ENCODE data around the gene SH3BP1. TPM values are rescaled to one million over a fixed set of nuclear protein-coding genes. Genes with fewer than 3 reads are reported as not detected.

SH3BP1 gene
- total and polyA plus RNA-seq, 9 of the 15 experiments (the other 6 are each of a cell fraction or from before 2014, with no cell fraction given) = 0.10 to 36.2 (median 10.4) TPM

DNA sequence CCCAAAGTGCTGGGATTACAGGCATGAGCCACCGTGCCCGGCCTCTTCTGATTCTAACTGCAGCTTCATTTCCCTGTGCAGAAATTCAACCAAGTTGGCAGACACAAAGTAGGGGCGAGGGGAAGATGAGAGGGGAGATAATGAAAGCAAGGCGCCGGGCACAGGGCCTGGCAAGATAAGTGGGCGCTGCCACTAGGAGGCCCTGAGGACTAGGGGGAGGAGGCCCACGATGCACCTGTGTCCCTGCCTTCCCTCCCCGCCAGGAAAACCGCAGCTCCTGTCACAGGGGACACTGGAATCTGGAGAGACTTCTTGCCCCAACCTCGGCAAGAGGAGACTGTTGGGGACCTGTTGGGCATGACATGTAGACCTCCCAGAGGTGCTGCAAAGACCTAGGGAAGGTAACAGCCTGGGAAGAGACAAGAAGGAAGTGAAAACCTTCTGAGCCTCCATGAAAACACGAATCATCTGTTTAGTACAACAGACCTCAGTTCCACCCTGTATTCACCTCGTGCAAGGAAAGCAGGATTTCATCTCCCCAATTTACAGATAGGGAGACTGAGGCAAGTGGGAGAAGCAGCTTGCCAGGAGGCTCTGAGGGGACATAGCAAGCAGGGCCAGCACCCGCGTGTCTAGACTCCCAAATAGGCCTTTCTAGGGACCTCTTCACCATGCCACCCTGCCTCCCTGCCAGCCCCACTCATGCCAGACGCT, 32.9 kb downstream of the SH3BP1 start:
- in situ Hi-C loops (cut with MboI) = no loop called here
- no peaks in the 10 kb centered on the region for H3K9me3 ChIP-seq (replicated peaks; ENCODE audit: control insufficient read depth, insufficient read depth, low read depth, low read length)
- no peak for FAIRE-seq
- DNase-seq (ENCODE audit: extremely low read depth in 1 of 4, low spot score in 3 of 4) = no peak
- peaks cover 16% of the 10 kb centered on the region for H3K79me2 ChIP-seq (ENCODE audit: control insufficient read depth, insufficient read depth, low read length)
- TF ChIP-seq, protein P1, sequence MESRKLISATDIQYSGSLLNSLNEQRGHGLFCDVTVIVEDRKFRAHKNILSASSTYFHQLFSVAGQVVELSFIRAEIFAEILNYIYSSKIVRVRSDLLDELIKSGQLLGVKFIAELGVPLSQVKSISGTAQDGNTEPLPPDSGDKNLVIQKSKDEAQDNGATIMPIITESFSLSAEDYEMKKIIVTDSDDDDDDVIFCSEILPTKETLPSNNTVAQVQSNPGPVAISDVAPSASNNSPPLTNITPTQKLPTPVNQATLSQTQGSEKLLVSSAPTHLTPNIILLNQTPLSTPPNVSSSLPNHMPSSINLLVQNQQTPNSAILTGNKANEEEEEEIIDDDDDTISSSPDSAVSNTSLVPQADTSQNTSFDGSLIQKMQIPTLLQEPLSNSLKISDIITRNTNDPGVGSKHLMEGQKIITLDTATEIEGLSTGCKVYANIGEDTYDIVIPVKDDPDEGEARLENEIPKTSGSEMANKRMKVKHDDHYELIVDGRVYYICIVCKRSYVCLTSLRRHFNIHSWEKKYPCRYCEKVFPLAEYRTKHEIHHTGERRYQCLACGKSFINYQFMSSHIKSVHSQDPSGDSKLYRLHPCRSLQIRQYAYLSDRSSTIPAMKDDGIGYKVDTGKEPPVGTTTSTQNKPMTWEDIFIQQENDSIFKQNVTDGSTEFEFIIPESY (CRISPR knock-in tag; IDR thresholded peaks at IDR 0.05) = 0 out of 2 replicates have a peak, but pooled peaks have one; percentile 37
- TF ChIP-seq KDM1A (IDR thresholded peaks at IDR 0.05) (peak in 1 of 2 experiments; percentile 26; a peak in 1 of 4 replicates), BCOR (IDR thresholded peaks at IDR 0.05) (peak; percentile 43; the same call in 1 of the 2 replicates), ZNF699 (CRISPR knock-in tag; IDR thresholded peaks at IDR 0.05; ENCODE audit: insufficient replicate concordance) (no peak), RBM25 (IDR thresholded peaks at IDR 0.05; ENCODE audit: low read depth, low read length, severe bottlenecking) (peak; percentile 66)
- ChIA-PET POLR2A (interaction anchor here (0.6 to 2.7 kb wide), 3 partner anchors 11 to 138 kb away, joined by 3 to 11 read pairs (median 4); no protein-coding TSS in a partner anchor), CTCF (ENCODE audit: low intra/inter-chr PET ratio) (no interaction called here)
- no peak overlapping the region for H3K4me3 ChIP-seq
- ATAC-seq = no peak
- no peak overlapping the region for H3K27ac ChIP-seq (ENCODE audit: extremely low read depth, low read depth, low read length)
- H4K20me1 ChIP-seq (replicated peaks; ENCODE audit: control insufficient read depth, insufficient read depth, low read length) = no peaks in the 10 kb centered on the region
- peak overlapping the region in 1 of 2 experiments; percentile 74; a peak in 2 of 4 replicates for H3K9ac ChIP-seq (ENCODE audit: insufficient read depth in 1 of 2, low read depth in 2 of 2, low read length in 2 of 2)
- no peaks in the 10 kb centered on the region for H3K9me1 ChIP-seq (ENCODE audit: control insufficient read depth, insufficient read depth, low read length)
- no peaks in the 10 kb centered on the region for H3K27me3 ChIP-seq (ENCODE audit: control insufficient read depth in 2 of 2, insufficient read depth in 2 of 2, low read length in 2 of 2)
- intact Hi-C loops (cut with micrococcal nuclease) = no loop called here
- no peak overlapping the region for H2AFZ ChIP-seq (ENCODE audit: low read depth, low read length)
- no TSS peak for BruUV-seq (replicated peaks)
- H3K36me3 ChIP-seq (ENCODE audit: control insufficient read depth, insufficient read depth, low read length) = no peaks in the 10 kb centered on the region
- WGBS (ENCODE audit: insufficient coverage, low coverage, missing lambda C conversion rate) = 83% methylated on average over 12 of the region's 15 CpGs
- peaks cover 2 to 51% of the 10 kb centered on the region in 2 experiments; a peak in 3 of 5 replicates for H3K4me1 ChIP-seq (replicated peaks in 1 of 2; ENCODE audit: control insufficient read depth in 2 of 2, insufficient read depth in 2 of 2, low read length in 2 of 2)
- H3K4me2 ChIP-seq (ENCODE audit: insufficient read depth, low read length) = no peak overlapping the region
